Measurements from ENCODE around the gene SMCHD1. TPM values are rescaled to one million over a fixed set of nuclear protein-coding genes. Genes with fewer than 3 reads are reported as not detected.
A peak's percentile ranks its signal among the peaks of the same experiment; 100 is the strongest.

SMCHD1 gene
- total and polyA plus RNA-seq, 10 of the 15 experiments (the other 5 are each of a cell fraction or from before 2014, with no cell fraction given), result 6.0 to 110 (median 48.0) TPM

DNA sequence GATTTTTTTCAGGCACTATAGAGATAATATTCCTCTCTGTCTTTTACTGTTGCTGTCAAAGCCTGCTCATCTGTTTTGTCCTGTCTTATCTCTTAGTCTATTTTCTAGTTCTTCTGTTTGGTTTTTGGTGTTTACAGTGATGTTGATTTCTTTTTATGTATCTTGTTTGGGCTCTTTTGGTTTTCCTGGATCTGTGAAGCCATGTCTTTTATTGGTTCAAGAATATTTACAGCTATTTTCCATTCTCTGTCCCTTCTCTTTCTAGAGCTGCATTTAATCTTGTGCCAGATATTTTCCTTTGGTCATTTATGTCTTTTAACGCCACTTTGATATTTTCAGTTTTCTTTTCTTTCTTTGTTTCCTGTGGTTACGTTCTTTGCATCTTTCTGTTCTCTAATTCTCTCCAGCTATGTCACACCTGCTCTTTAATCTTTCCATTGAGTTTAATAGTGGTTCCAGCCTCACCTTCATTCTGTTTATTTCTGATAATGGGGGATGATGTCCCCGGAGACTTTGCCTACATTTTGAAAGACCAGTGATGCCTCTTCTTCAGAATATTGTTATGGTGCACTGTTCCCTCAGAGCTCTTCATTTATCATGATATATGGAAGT lies 32.0 kb downstream of the SMCHD1 start:
- in situ Hi-C loops (cut with MboI), result no loop called here
- H3K79me2 ChIP-seq (ENCODE audit: control insufficient read depth, insufficient read depth, low read length), result peaks cover 34% of the 10 kb centered on the region
- ATAC-seq (peak; percentile 63), DNase-seq (ENCODE audit: low read depth, low spot score) (peak; percentile 26), FAIRE-seq (peak; percentile 74)
- H3K4me3 ChIP-seq, result peak overlapping the region; percentile 37
- H3K36me3 ChIP-seq (ENCODE audit: control insufficient read depth in 2 of 2, insufficient read depth in 2 of 2, low read length in 1 of 2), result peaks cover 5 to 47% of the 10 kb centered on the region in 2 experiments; a peak in 3 of 4 replicates
- TF ChIP-seq SREBF1 (IDR thresholded peaks at IDR 0.05; ENCODE audit: low read length) (no peak), CBX5 (IDR thresholded peaks at IDR 0.05; ENCODE audit: low read depth) (0 out of 2 replicates have a peak, but pooled peaks have one; percentile 21), IKZF2 (IDR thresholded peaks at IDR 0.05) (peak in 1 of 2 experiments; percentile 35; a peak in 1 of 4 replicates), MTA3 (IDR thresholded peaks at IDR 0.05; ENCODE audit: borderline replicate concordance, low read length) (no peak), RUNX3 (IDR thresholded peaks at IDR 0.05; ENCODE audit: low read length) (peak; percentile 63), NBN (IDR thresholded peaks at IDR 0.05) (peak; percentile 46), TBL1XR1 (IDR thresholded peaks at IDR 0.05; ENCODE audit: low read depth, low read length) (no peak), RAD51 (IDR thresholded peaks at IDR 0.05) (no peak), CREM (IDR thresholded peaks at IDR 0.05; ENCODE audit: low read depth) (no peak), CBX3 (IDR thresholded peaks at IDR 0.05; ENCODE audit: borderline replicate concordance, low read depth) (no peak), EED (IDR thresholded peaks at IDR 0.05; ENCODE audit: low read depth) (no peak), SPI1 (IDR thresholded peaks at IDR 0.05; ENCODE audit: borderline replicate concordance, insufficient read depth, low read depth, low read length) (0 out of 2 replicates have a peak, but pooled peaks have one; percentile 20), ATF7 (IDR thresholded peaks at IDR 0.05; ENCODE audit: low read depth) (peak; percentile 47)
- TF ChIP-seq, protein P1, sequence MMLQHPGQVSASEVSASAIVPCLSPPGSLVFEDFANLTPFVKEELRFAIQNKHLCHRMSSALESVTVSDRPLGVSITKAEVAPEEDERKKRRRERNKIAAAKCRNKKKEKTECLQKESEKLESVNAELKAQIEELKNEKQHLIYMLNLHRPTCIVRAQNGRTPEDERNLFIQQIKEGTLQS (IDR thresholded peaks at IDR 0.05; ENCODE audit: borderline replicate concordance, extremely low read depth, low read depth, low read length), result no peak
- TF ChIP-seq, protein P2, sequence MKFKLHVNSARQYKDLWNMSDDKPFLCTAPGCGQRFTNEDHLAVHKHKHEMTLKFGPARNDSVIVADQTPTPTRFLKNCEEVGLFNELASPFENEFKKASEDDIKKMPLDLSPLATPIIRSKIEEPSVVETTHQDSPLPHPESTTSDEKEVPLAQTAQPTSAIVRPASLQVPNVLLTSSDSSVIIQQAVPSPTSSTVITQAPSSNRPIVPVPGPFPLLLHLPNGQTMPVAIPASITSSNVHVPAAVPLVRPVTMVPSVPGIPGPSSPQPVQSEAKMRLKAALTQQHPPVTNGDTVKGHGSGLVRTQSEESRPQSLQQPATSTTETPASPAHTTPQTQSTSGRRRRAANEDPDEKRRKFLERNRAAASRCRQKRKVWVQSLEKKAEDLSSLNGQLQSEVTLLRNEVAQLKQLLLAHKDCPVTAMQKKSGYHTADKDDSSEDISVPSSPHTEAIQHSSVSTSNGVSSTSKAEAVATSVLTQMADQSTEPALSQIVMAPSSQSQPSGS (IDR thresholded peaks at IDR 0.05; ENCODE audit: low read length), result no peak
- intact Hi-C loops (cut with micrococcal nuclease; ENCODE audit: unreplicated experiment), result loop anchor here (2.0 kb wide), 1 partner anchor 51 kb away; no protein-coding TSS in a partner anchor
- CTCF ChIA-PET, result interaction anchor here (1.0 to 1.9 kb wide), 3 partner anchors 13 to 108 kb away, joined by 3 to 4 read pairs (median 3); no protein-coding TSS in a partner anchor
- peak overlapping the region; percentile 69 for H3K27ac ChIP-seq (ENCODE audit: control insufficient read depth, insufficient read depth)
- no TSS peak for BruUV-seq (replicated peaks)
- H3K9ac ChIP-seq (ENCODE audit: control insufficient read depth, insufficient read depth, low read length), result no peak overlapping the region
- WGBS (ENCODE audit: insufficient coverage, insufficient replicate concordance, low lambda C conversion rate, missing lambda C conversion rate), result 2% methylated on average over 3 of the region's 3 CpGs
- no peaks in the 10 kb centered on the region for H3K27me3 ChIP-seq (replicated peaks in 1 of 2; ENCODE audit: control insufficient read depth in 2 of 2, insufficient read depth in 2 of 2, low read length in 1 of 2)
- POLR2A ChIA-PET, result interaction anchor here (1.0 to 2.0 kb wide), 3 partner anchors 31 to 52 kb away, joined by 3 to 8 read pairs (median 3); partner anchors contain the start of gene SMCHD1
- H3K4me2 ChIP-seq (ENCODE audit: control insufficient read depth, insufficient read depth), result peak overlapping the region; percentile 83
- SMC1A ChIA-PET (ENCODE audit: uncharacterized antibody, unreplicated experiment), result interaction anchor here (0.5 to 2.0 kb wide), 16 partner anchors 10 to 140 kb away, joined by 3 to 9 read pairs (median 4); no protein-coding TSS in a partner anchor
- H2AFZ ChIP-seq (ENCODE audit: control insufficient read depth, low read depth, low read length), result peak overlapping the region; percentile 11; the same call in 1 of the 2 replicates
- H3K4me1 ChIP-seq (ENCODE audit: control insufficient read depth, insufficient read depth, low read length), result peaks cover 7% of the 10 kb centered on the region; the same call in 1 of the 2 replicates
- RAD21 ChIA-PET (ENCODE audit: unreplicated experiment), result interaction anchor here (2.0 kb wide), 1 partner anchor 28 kb away, joined by 11 read pairs; no protein-coding TSS in a partner anchor
- H4K20me1 ChIP-seq (ENCODE audit: control insufficient read depth, insufficient read depth), result no peaks in the 10 kb centered on the region
- peaks cover 26% of the 10 kb centered on the region for H3K9me3 ChIP-seq (replicated peaks; ENCODE audit: control insufficient read depth, insufficient read depth, low read length)
